Activated CD4-positive, alpha-beta memory T cell treated with anti-CD3 and anti-CD28 coated beads for 36 hours (primary cell): ENCODE data around the gene YIF1B. TPM values are rescaled to one million over a fixed set of nuclear protein-coding genes. Genes with fewer than 3 reads are reported as not detected.
A peak's percentile ranks its signal among the peaks of the same experiment; 100 is the strongest.

Source experiments
- CTCF ChIA-PET: fragments of 350-600 bp; sonication (Branson Sonifier 250); formaldehyde crosslinking; loops from one replicate; lab custom pipeline; 2021; ENCODE audit warnings: antibody characterized with exemption, inconsistent platforms; lab: Charles Lee
- POLR2A ChIA-PET: fragments of 350-600 bp; sonication (Branson Sonifier 250); formaldehyde crosslinking; loops from one replicate; lab custom pipeline; 2021; ENCODE audit warnings: antibody characterized with exemption; lab: Charles Lee
- DNase-seq: peaks from one replicate; pipeline ENCODE4 v3.0.0-alpha.2; 2020
- H3K27ac Mint-ChIP-seq: one replicate; pipeline ENCODE4 v1.8.0; 2021; ENCODE audit warnings: mixed read lengths
- H3K27me3 Mint-ChIP-seq: one replicate; pipeline ENCODE4 v1.8.0; 2021; ENCODE audit warnings: mixed read lengths
- H3K36me3 Mint-ChIP-seq: one replicate; pipeline ENCODE4 v1.8.0; 2021; ENCODE audit warnings: mixed read lengths
- H3K4me1 Mint-ChIP-seq: one replicate; pipeline ENCODE4 v1.8.0; 2021; ENCODE audit warnings: low read depth, mixed read lengths
- H3K4me3 Mint-ChIP-seq: one replicate; pipeline ENCODE4 v1.8.0; 2021; ENCODE audit warnings: mild to moderate bottlenecking, mixed read lengths
- H3K9me3 Mint-ChIP-seq: one replicate; pipeline ENCODE4 v1.8.0; 2021; ENCODE audit warnings: mixed read lengths
- intact Hi-C: fragments of 100-400 bp; cut with micrococcal nuclease; formaldehyde crosslinking; loops from one replicate; pipeline ENCODE4 v1.15.1; 2023
- total RNA-seq, 2 experiments: library from RNA; stranded (reverse); gene quantifications; one replicate each; pipeline ENCODE4 v1.2.3, GENCODE V29; 2021

The YIF1B gene
- total RNA-seq, 2 experiments from 2014 or later, result 79.7 to 82.3 TPM

- Mint-ChIP-seq H3K9me3 (no peaks in the 10 kb centered on the region), H3K27me3 (no peaks in the 10 kb centered on the region), H3K27ac (no peak overlapping the region), H3K36me3 (no peaks in the 10 kb centered on the region), H3K4me1 (no peaks in the 10 kb centered on the region), H3K4me3 (no peak overlapping the region)
- ChIA-PET POLR2A (no interaction called here), CTCF (no interaction called here)
- intact Hi-C loops, result no loop called here
- DNase-seq, result no peak
Measured at GRCh38 chr19:38298821-38299680, 16.7 kb downstream of the YIF1B start.

DNA sequence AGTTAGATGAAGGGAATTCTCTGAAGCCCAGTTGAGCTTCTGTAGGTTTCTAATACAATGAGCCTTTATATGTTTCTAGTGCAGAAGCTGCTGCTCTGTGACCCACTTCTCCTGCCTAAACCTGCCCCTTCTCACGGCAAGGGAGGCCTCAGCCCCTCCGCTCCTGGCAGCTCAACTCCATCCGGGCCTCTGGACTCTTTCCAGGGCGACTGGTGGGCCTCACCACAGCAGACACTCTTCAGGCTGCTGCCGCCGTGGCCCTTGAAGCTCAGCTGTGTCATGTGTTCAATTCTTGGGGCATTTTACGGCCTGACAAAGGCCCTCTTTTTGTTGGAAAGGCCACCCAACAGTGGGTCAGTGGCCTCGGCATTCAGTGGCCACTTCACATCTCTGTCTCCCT lies 21.7 kb downstream of the YIF1B start:
- no peaks in the 10 kb centered on the region for H3K27me3 Mint-ChIP-seq
- POLR2A ChIA-PET, result no interaction called here

GRCh38 chr19:38293281-38293680 lies 22.5 kb downstream of the YIF1B start:
- no peak overlapping the region for H3K4me3 Mint-ChIP-seq
- DNase-seq, result no peak
- H3K9me3 Mint-ChIP-seq, result no peaks in the 10 kb centered on the region
- ChIA-PET POLR2A (no interaction called here), CTCF (no interaction called here)
- intact Hi-C loops, result no loop called here
- no peaks in the 10 kb centered on the region for H3K4me1 Mint-ChIP-seq
- H3K36me3 Mint-ChIP-seq, result peaks cover 3% of the 10 kb centered on the region
- H3K27me3 Mint-ChIP-seq, result no peaks in the 10 kb centered on the region
- H3K27ac Mint-ChIP-seq, result no peak overlapping the region

More for the DNA sequence above, 21.7 kb downstream of the YIF1B start:
- CTCF ChIA-PET, result no interaction called here
- Mint-ChIP-seq H3K36me3 (peaks cover 3% of the 10 kb centered on the region), H3K27ac (no peak overlapping the region), H3K4me3 (no peak overlapping the region), H3K4me1 (no peaks in the 10 kb centered on the region), H3K9me3 (no peaks in the 10 kb centered on the region)
- no peak for DNase-seq
- intact Hi-C loops, result no loop called here

DNA sequence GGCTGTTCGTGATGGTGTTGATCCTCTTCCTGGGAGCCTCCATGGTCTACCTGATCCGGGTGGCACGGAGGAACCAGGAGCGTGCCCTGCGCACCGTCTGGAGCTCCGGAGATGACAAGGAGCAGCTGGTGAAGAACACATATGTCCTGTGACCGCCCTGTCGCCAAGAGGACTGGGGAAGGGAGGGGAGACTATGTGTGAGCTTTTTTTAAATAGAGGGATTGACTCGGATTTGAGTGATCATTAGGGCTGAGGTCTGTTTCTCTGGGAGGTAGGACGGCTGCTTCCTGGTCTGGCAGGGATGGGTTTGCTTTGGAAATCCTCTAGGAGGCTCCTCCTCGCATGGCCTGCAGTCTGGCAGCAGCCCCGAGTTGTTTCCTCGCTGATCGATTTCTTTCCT lies 23.9 kb downstream of the YIF1B start:
- ChIA-PET CTCF (no interaction called here), POLR2A (no interaction called here)
- H3K9me3 Mint-ChIP-seq, result no peaks in the 10 kb centered on the region

GRCh38 chr19:38290631-38291147 lies 25.1 kb downstream of the YIF1B start:
- no peak overlapping the region for H3K4me3 Mint-ChIP-seq
- H3K4me1 Mint-ChIP-seq, result no peaks in the 10 kb centered on the region
- POLR2A ChIA-PET, result no interaction called here
- no peak overlapping the region for H3K27ac Mint-ChIP-seq
- no peak for DNase-seq
- intact Hi-C loops, result no loop called here
- H3K27me3 Mint-ChIP-seq, result no peaks in the 10 kb centered on the region
- CTCF ChIA-PET, result no interaction called here
- H3K9me3 Mint-ChIP-seq, result no peaks in the 10 kb centered on the region
- H3K36me3 Mint-ChIP-seq, result peaks cover 6% of the 10 kb centered on the region

More for the DNA sequence above, 23.9 kb downstream of the YIF1B start:
- intact Hi-C loops, result no loop called here
- DNase-seq, result no peak
- H3K27ac Mint-ChIP-seq, result no peak overlapping the region
- H3K4me1 Mint-ChIP-seq, result no peaks in the 10 kb centered on the region
- H3K27me3 Mint-ChIP-seq, result no peaks in the 10 kb centered on the region
- peaks cover 4% of the 10 kb centered on the region for H3K36me3 Mint-ChIP-seq
- no peak overlapping the region for H3K4me3 Mint-ChIP-seq

GRCh38 chr19:38289955-38290354 lies 25.8 kb downstream of the YIF1B start:
- no peak for DNase-seq
- H3K4me1 Mint-ChIP-seq, result no peaks in the 10 kb centered on the region
- H3K4me3 Mint-ChIP-seq, result no peak overlapping the region
- H3K36me3 Mint-ChIP-seq, result peaks cover 6% of the 10 kb centered on the region
- H3K27ac Mint-ChIP-seq, result no peak overlapping the region
- POLR2A ChIA-PET, result no interaction called here
- H3K27me3 Mint-ChIP-seq, result no peaks in the 10 kb centered on the region
- intact Hi-C loops, result no loop called here
- H3K9me3 Mint-ChIP-seq, result no peaks in the 10 kb centered on the region
- CTCF ChIA-PET, result no interaction called here

GRCh38 chr19:38288123-38288855 lies 27.5 kb downstream of the YIF1B start:
- no peak overlapping the region for H3K27ac Mint-ChIP-seq
- POLR2A ChIA-PET, result no interaction called here
- H3K36me3 Mint-ChIP-seq, result peaks cover 6% of the 10 kb centered on the region
- CTCF ChIA-PET, result no interaction called here
- no peaks in the 10 kb centered on the region for H3K4me1 Mint-ChIP-seq
- no peaks in the 10 kb centered on the region for H3K9me3 Mint-ChIP-seq
- intact Hi-C loops, result no loop called here
- no peaks in the 10 kb centered on the region for H3K27me3 Mint-ChIP-seq
- no peak for DNase-seq
- no peak overlapping the region for H3K4me3 Mint-ChIP-seq

GRCh38 chr19:38287604-38288003 lies 28.1 kb downstream of the YIF1B start:
- ChIA-PET CTCF (no interaction called here), POLR2A (no interaction called here)
- DNase-seq, result no peak
- no peaks in the 10 kb centered on the region for H3K9me3 Mint-ChIP-seq
- H3K36me3 Mint-ChIP-seq, result peaks cover 6% of the 10 kb centered on the region
- H3K4me1 Mint-ChIP-seq, result peaks cover under 1% of the 10 kb centered on the region
- no peak overlapping the region for H3K4me3 Mint-ChIP-seq
- no peak overlapping the region for H3K27ac Mint-ChIP-seq
- no peaks in the 10 kb centered on the region for H3K27me3 Mint-ChIP-seq
- intact Hi-C loops, result no loop called here

DNA sequence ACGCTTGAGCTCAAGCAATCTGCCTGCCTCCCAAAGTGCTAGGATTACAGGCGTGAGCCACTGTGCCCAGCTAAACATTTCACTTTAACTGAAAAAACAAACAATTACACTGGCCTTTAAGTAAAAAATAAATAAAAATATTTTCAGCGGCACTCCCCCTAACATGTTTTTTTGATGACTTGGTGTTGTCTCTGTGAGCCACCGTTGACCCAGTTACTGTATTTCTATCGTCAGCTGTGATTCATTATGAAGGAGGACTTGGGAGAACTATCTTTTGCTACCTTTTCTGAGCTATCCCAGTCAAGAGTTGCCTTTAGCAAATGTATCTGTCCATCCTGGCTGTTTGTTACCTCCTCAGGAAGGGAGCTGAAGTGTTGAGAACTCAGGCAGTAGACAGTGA lies 30.2 kb downstream of the YIF1B start:
- H3K27ac Mint-ChIP-seq, result no peak overlapping the region
- ChIA-PET POLR2A (no interaction called here), CTCF (interaction anchor here (0.9 to 1.2 kb wide), 2 partner anchors 41 to 383 kb away, joined by 3 read pairs; no protein-coding TSS in a partner anchor)
- peaks cover 5% of the 10 kb centered on the region for H3K36me3 Mint-ChIP-seq
- no peak overlapping the region for H3K4me3 Mint-ChIP-seq
- intact Hi-C loops, result no loop called here
- peaks cover 11% of the 10 kb centered on the region for H3K4me1 Mint-ChIP-seq
- H3K27me3 Mint-ChIP-seq, result no peaks in the 10 kb centered on the region
- no peak for DNase-seq
- H3K9me3 Mint-ChIP-seq, result no peaks in the 10 kb centered on the region

DNA sequence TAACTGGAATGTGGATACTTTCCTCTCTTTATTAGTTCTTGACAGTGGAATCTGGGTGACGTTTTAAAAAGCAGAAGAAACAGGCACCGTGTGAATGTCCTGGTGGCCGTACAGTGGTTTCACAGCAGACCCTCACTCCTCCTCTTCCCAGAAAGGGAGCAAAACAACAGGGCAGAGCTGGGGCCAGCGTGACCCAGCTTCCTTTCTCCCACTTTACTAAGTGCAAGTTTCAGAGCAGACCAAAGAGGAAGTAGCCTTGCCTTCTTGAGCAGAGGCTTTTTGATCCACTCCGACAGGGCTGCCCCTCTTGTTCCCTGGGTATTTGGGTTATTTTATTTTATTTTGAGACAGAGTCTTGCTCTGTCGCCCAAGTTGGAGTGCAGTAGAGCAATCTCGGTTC lies 31.3 kb downstream of the YIF1B start:
- ChIA-PET CTCF (interaction anchor here (1.2 kb wide), 1 partner anchor 40 kb away, joined by 3 read pairs; no protein-coding TSS in a partner anchor), POLR2A (no interaction called here)
- Mint-ChIP-seq H3K4me3 (no peak overlapping the region), H3K9me3 (no peaks in the 10 kb centered on the region), H3K36me3 (peaks cover 4% of the 10 kb centered on the region), H3K27ac (no peak overlapping the region), H3K27me3 (no peaks in the 10 kb centered on the region), H3K4me1 (peaks cover 11% of the 10 kb centered on the region)
- no peak for DNase-seq
- intact Hi-C loops, result no loop called here

- H3K4me1 Mint-ChIP-seq, result peaks cover 11% of the 10 kb centered on the region
Measured at GRCh38 chr19:38283271-38283670, 32.5 kb downstream of the YIF1B start.

DNA sequence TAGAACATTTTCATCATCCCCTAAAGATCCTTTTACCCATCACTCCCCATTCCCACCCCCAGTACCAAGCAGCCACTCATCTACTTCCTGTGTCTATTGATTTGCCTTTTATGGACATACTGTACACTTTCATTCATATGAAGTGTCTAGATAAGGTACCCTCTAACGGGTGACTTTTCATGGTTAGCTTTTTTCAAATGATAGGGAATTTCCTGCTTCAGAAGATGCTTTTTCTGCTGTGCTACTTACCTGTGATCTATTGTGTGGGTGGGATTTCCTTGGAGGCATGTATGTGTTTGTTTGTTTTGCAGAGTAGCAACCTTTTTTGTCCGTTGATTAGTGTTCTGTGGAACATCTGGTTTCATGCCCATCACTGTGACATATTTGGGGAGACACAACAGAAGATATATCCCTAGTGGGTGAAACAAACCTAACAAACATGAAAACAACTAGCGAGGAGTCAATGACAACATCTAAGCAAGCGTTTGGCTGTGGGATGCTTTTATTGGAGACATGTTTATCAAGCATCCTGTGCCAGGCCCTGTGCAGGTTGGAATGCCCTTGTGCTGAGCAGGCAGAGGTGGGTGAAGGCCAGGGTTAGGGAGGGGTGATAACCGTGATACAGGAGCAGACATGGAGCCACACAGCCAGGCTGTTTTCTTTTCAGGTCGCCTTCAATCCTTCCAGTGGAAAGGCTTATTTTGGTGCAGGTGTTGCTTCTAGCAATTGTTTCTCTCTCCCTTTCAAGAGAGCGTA lies 33.8 kb downstream of the YIF1B start:
- CTCF ChIA-PET, result interaction anchor here (1.1 kb wide), 1 partner anchor 38 kb away, joined by 3 read pairs; no protein-coding TSS in a partner anchor
- Mint-ChIP-seq H3K27me3 (no peaks in the 10 kb centered on the region), H3K4me3 (no peak overlapping the region), H3K9me3 (no peaks in the 10 kb centered on the region), H3K36me3 (peaks cover 2% of the 10 kb centered on the region), H3K4me1 (peaks cover 11% of the 10 kb centered on the region), H3K27ac (peak overlapping the region; percentile 75)
- intact Hi-C loops, result no loop called here
- POLR2A ChIA-PET, result no interaction called here
- no peak for DNase-seq

More at GRCh38 chr19:38283271-38283670, 32.5 kb downstream of the YIF1B start:
- H3K9me3 Mint-ChIP-seq, result no peaks in the 10 kb centered on the region
- H3K4me3 Mint-ChIP-seq, result no peak overlapping the region
- no peak for DNase-seq
- CTCF ChIA-PET, result no interaction called here
- H3K27ac Mint-ChIP-seq, result no peak overlapping the region
- H3K27me3 Mint-ChIP-seq, result no peaks in the 10 kb centered on the region
- intact Hi-C loops, result no loop called here
- H3K36me3 Mint-ChIP-seq, result peaks cover 4% of the 10 kb centered on the region
- POLR2A ChIA-PET, result no interaction called here
